ENCODE data around the gene GSG1L. TPM values are rescaled to one million over a fixed set of nuclear protein-coding genes. Genes with fewer than 3 reads are reported as not detected.

The GSG1L gene
- total RNA-seq, 5 donors from 2014 or later (not counting 1 experiment from before 2014, with no cell fraction given), result not detected

DNA sequence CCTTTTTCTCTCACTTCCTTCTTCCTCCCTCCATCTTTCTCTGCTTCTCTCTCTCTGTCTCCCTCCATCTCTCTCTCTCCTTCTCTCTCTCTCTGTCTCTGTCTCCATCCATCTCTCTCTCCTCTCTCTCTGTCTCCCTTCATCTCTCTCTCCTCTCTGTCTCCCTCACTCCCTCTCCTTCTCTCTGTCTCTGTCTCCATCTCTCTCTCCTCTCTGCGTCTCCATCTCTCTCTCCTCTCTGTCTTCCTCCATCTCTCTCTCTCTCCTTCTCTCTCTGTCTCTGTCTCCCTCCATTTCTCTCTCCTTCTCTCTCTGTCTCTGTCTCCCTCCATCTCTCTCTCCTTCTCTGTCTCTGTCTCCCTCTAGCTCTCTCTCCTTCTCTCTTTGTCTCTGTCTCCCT is 194.1 kb downstream of the GSG1L start:
- ATAC-seq (replicated peaks in 1 of 4) (no peak), DNase-seq (no peak)
- 86% methylated on average over 1 of the region's 1 CpG for WGBS (ENCODE audit: insufficient coverage)
- POLR2A ChIA-PET, result no interaction called here
- H3K27ac ChIP-seq (ENCODE audit: low read length), result no peak overlapping the region
- H3K9me3 ChIP-seq, result no peaks in the 10 kb centered on the region
- H3K4me3 ChIP-seq (ENCODE audit: control insufficient read depth in 1 of 2, extremely low read depth in 1 of 2, low read length in 1 of 2), result no peak overlapping the region
- no peak overlapping the region for H3K27ac Mint-ChIP-seq
- peaks cover 8 to 19% (median 14%) of the 10 kb centered on the region in 3 donors for H3K9me3 Mint-ChIP-seq
- H3K4me1 Mint-ChIP-seq, result peaks cover 3 to 7% (median 5%) of the 10 kb centered on the region in 3 donors
- peaks cover 3% of the 10 kb centered on the region for H3K36me3 Mint-ChIP-seq
- no peak overlapping the region for H3K4me3 Mint-ChIP-seq
- peaks cover 3 to 12% of the 10 kb centered on the region in 2 donors for H3K27me3 Mint-ChIP-seq
- H3K4me1 ChIP-seq (ENCODE audit: control insufficient read depth in 1 of 2, extremely low read depth in 1 of 2, insufficient read depth in 2 of 2, low read length in 2 of 2), result peaks cover 0 to 5% of the 10 kb centered on the region in 2 experiments
- H3K36me3 ChIP-seq (ENCODE audit: control insufficient read depth in 2 of 2, extremely low read depth in 1 of 2, insufficient read depth in 1 of 2, low read length in 1 of 2), result no peaks in the 10 kb centered on the region
- peaks cover 0 to 19% of the 10 kb centered on the region in 2 experiments for H3K27me3 ChIP-seq (replicated peaks in 1 of 2; ENCODE audit: control insufficient read depth in 2 of 2, extremely low read depth in 1 of 2, insufficient read depth in 2 of 2, low read length in 1 of 2)
- CTCF ChIA-PET, result no interaction called here

GRCh38 chr16:27868180-27868579 is 195.3 kb downstream of the GSG1L start:
- no peak overlapping the region for H3K4me3 Mint-ChIP-seq
- peaks cover 3 to 12% of the 10 kb centered on the region in 2 donors for H3K27me3 Mint-ChIP-seq
- ChIA-PET POLR2A (no interaction called here), CTCF (no interaction called here)
- H3K27ac Mint-ChIP-seq, result no peak overlapping the region
- peaks cover 9 to 20% (median 17%) of the 10 kb centered on the region in 3 donors for H3K9me3 Mint-ChIP-seq
- DNase-seq (no peak), ATAC-seq (replicated peaks in 1 of 4) (no peak)
- H3K4me1 ChIP-seq (ENCODE audit: control insufficient read depth in 1 of 2, extremely low read depth in 1 of 2, insufficient read depth in 2 of 2, low read length in 2 of 2), result peaks cover 0 to 5% of the 10 kb centered on the region in 2 experiments
- H3K4me3 ChIP-seq (ENCODE audit: control insufficient read depth in 1 of 2, extremely low read depth in 1 of 2, low read length in 1 of 2), result no peak overlapping the region
- WGBS (ENCODE audit: insufficient coverage), result 83% methylated on average over 4 of the region's 7 CpGs
- H3K36me3 ChIP-seq (ENCODE audit: control insufficient read depth in 2 of 2, extremely low read depth in 1 of 2, insufficient read depth in 1 of 2, low read length in 1 of 2), result no peaks in the 10 kb centered on the region
- no peaks in the 10 kb centered on the region for H3K36me3 Mint-ChIP-seq
- peaks cover 0 to 20% of the 10 kb centered on the region in 2 experiments for H3K27me3 ChIP-seq (replicated peaks in 1 of 2; ENCODE audit: control insufficient read depth in 2 of 2, extremely low read depth in 1 of 2, insufficient read depth in 2 of 2, low read length in 1 of 2)
- H3K4me1 Mint-ChIP-seq, result peaks cover 3 to 7% (median 5%) of the 10 kb centered on the region in 3 donors
- no peak overlapping the region for H3K27ac ChIP-seq (ENCODE audit: low read length)
- H3K9me3 ChIP-seq, result no peaks in the 10 kb centered on the region

- peaks cover 9 to 27% (median 20%) of the 10 kb centered on the region in 3 donors for H3K9me3 Mint-ChIP-seq
These were observed 196.1 kb downstream of the GSG1L start for GRCh38 chr16:27867122-27868110.

DNA sequence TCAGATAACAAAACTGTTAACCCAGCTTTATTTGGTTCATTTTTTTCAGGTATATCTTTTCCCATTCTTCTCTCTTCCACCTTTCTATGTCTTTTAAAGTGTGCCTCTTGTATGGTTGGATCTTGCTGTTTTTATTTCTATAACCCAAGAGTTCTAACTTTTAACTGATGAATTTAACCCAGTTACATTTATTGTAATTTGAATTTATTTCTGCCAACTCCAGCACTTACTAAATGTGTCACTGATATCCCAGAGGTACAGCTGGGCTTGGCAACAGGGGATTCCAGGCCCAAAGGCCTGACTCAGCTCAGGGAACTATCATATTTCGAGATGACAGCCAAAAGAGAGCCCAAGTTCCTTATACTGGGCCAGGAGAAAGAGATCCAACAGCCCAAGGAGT is 200.1 kb downstream of the GSG1L start:
- H3K9me3 ChIP-seq, result no peaks in the 10 kb centered on the region

More at GRCh38 chr16:27867122-27868110, 196.1 kb downstream of the GSG1L start:
- no peak overlapping the region for H3K27ac ChIP-seq (ENCODE audit: low read length)
- DNase-seq (peak in 32 of 35 experiments; percentile 3 to 64 (median 25)), ATAC-seq (replicated peaks in 1 of 4) (peak in 3 of 4 experiments; percentile 53 to 55 (median 54))
- no peaks in the 10 kb centered on the region for H3K36me3 ChIP-seq (ENCODE audit: control insufficient read depth in 2 of 2, extremely low read depth in 1 of 2, insufficient read depth in 1 of 2, low read length in 1 of 2)
- H3K27me3 ChIP-seq (replicated peaks in 1 of 2; ENCODE audit: control insufficient read depth in 2 of 2, extremely low read depth in 1 of 2, insufficient read depth in 2 of 2, low read length in 1 of 2), result peaks cover 0 to 22% of the 10 kb centered on the region in 2 experiments
- Mint-ChIP-seq H3K27ac (no peak overlapping the region), H3K4me1 (peaks cover 3 to 7% (median 5%) of the 10 kb centered on the region in 3 donors), H3K27me3 (peaks cover 3 to 9% of the 10 kb centered on the region in 2 donors), H3K36me3 (no peaks in the 10 kb centered on the region), H3K4me3 (no peak overlapping the region)
- H3K4me1 ChIP-seq (ENCODE audit: control insufficient read depth in 1 of 2, extremely low read depth in 1 of 2, insufficient read depth in 2 of 2, low read length in 2 of 2), result peaks cover 0 to 5% of the 10 kb centered on the region in 2 experiments
- CTCF ChIA-PET, result interaction anchor here in 1 of 2 donors (0.6 kb wide), 1 partner anchor 1195 kb away, joined by 3 read pairs; no protein-coding TSS in a partner anchor
- H3K4me3 ChIP-seq (ENCODE audit: control insufficient read depth in 1 of 2, extremely low read depth in 1 of 2, low read length in 1 of 2), result no peak overlapping the region
- no peaks in the 10 kb centered on the region for H3K9me3 ChIP-seq
- POLR2A ChIA-PET, result no interaction called here
- WGBS (ENCODE audit: insufficient coverage), result 43% methylated on average over 18 of the region's 19 CpGs

DNA sequence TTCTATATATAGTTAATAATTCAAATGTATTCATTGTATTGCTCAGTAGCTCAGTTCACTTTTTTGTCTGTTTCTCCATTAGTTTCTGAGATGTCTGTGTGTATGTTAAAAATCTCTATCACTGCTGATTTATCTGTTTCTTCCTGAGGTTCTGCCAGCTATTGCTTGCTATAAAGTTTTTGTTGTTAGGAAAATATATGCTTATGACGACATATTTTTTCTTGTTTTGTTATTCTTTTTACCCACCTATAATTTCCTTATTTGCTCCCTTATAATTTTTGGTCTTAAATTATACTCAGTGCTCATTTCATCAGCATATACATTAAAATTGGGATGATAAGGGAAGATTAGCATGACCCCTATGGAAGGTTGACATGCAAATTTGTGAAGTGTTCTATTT is 200.6 kb downstream of the GSG1L start:
- Mint-ChIP-seq H3K27me3 (peaks cover 3 to 8% of the 10 kb centered on the region in 2 donors), H3K4me3 (no peak overlapping the region), H3K36me3 (no peaks in the 10 kb centered on the region), H3K9me3 (peaks cover 9 to 25% (median 20%) of the 10 kb centered on the region in 3 donors), H3K27ac (no peak overlapping the region), H3K4me1 (peaks cover 2 to 5% (median 3%) of the 10 kb centered on the region in 3 donors)
- H3K27me3 ChIP-seq (replicated peaks in 1 of 2; ENCODE audit: control insufficient read depth in 2 of 2, extremely low read depth in 1 of 2, insufficient read depth in 2 of 2, low read length in 1 of 2), result peaks cover 0 to 11% of the 10 kb centered on the region in 2 experiments
- H3K9me3 ChIP-seq, result no peaks in the 10 kb centered on the region
- peaks cover 0 to 5% of the 10 kb centered on the region in 2 experiments for H3K4me1 ChIP-seq (ENCODE audit: control insufficient read depth in 1 of 2, extremely low read depth in 1 of 2, insufficient read depth in 2 of 2, low read length in 2 of 2)
- no peaks in the 10 kb centered on the region for H3K36me3 ChIP-seq (ENCODE audit: control insufficient read depth in 2 of 2, extremely low read depth in 1 of 2, insufficient read depth in 1 of 2, low read length in 1 of 2)
- ATAC-seq (replicated peaks in 1 of 4) (no peak), DNase-seq (no peak)
- no peak overlapping the region for H3K4me3 ChIP-seq (ENCODE audit: control insufficient read depth in 1 of 2, extremely low read depth in 1 of 2, low read length in 1 of 2)
- CTCF ChIA-PET, result no interaction called here
- POLR2A ChIA-PET, result no interaction called here
- H3K27ac ChIP-seq (ENCODE audit: low read length), result no peak overlapping the region
- no CpG with 5 or more reads among the region's 1 CpG for WGBS (ENCODE audit: insufficient coverage)

More for the DNA sequence above, 200.1 kb downstream of the GSG1L start:
- ChIA-PET CTCF (no interaction called here), POLR2A (no interaction called here)
- Mint-ChIP-seq H3K27ac (no peak overlapping the region), H3K27me3 (peaks cover 3 to 4% of the 10 kb centered on the region in 2 donors), H3K36me3 (no peaks in the 10 kb centered on the region), H3K9me3 (peaks cover 9 to 27% (median 20%) of the 10 kb centered on the region in 3 donors), H3K4me1 (peaks cover 3 to 7% (median 5%) of the 10 kb centered on the region in 3 donors), H3K4me3 (no peak overlapping the region)
- Histone ChIP-seq H3K27ac (ENCODE audit: low read length) (no peak overlapping the region), H3K4me1 (ENCODE audit: control insufficient read depth in 1 of 2, extremely low read depth in 1 of 2, insufficient read depth in 2 of 2, low read length in 2 of 2) (peaks cover 0 to 5% of the 10 kb centered on the region in 2 experiments), H3K27me3 (replicated peaks in 1 of 2; ENCODE audit: control insufficient read depth in 2 of 2, extremely low read depth in 1 of 2, insufficient read depth in 2 of 2, low read length in 1 of 2) (peaks cover 0 to 12% of the 10 kb centered on the region in 2 experiments), H3K4me3 (ENCODE audit: control insufficient read depth in 1 of 2, extremely low read depth in 1 of 2, low read length in 1 of 2) (no peak overlapping the region), H3K36me3 (ENCODE audit: control insufficient read depth in 2 of 2, extremely low read depth in 1 of 2, insufficient read depth in 1 of 2, low read length in 1 of 2) (no peaks in the 10 kb centered on the region)
- DNase-seq, result no peak
- no peak for ATAC-seq (replicated peaks in 1 of 4)
- 56% methylated on average over 1 of the region's 1 CpG for WGBS (ENCODE audit: insufficient coverage)

DNA sequence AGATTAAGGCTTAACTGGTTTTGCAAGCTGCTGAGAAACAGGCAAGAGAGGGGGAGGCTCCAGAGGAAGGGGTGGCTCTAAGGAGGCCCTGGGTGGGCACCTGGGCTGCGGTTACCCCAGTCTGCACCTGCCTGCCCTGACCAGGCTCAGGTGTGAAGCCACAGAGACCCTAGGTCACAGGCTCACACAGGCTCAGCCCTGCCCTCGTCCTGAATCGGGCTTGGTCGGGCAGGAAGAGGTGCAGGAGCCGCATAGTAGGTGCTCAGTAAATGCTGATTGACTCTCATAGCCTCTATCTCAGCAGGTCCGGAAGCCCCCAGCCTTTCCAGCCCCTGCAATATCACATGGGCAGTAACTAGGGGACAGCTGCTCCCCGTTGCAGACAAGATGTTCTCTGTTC is 203.4 kb downstream of the GSG1L start:
- Mint-ChIP-seq H3K27ac (no peak overlapping the region), H3K36me3 (no peaks in the 10 kb centered on the region), H3K27me3 (peaks cover 5 to 14% of the 10 kb centered on the region in 2 donors), H3K4me1 (no peaks in the 10 kb centered on the region), H3K4me3 (no peak overlapping the region), H3K9me3 (peaks cover 4 to 19% (median 14%) of the 10 kb centered on the region in 3 donors)
- ChIA-PET POLR2A (no interaction called here), CTCF (no interaction called here)
- Histone ChIP-seq H3K27ac (ENCODE audit: low read length) (no peak overlapping the region), H3K9me3 (no peaks in the 10 kb centered on the region), H3K36me3 (ENCODE audit: control insufficient read depth in 2 of 2, extremely low read depth in 1 of 2, insufficient read depth in 1 of 2, low read length in 1 of 2) (no peaks in the 10 kb centered on the region), H3K4me3 (ENCODE audit: control insufficient read depth in 1 of 2, extremely low read depth in 1 of 2, low read length in 1 of 2) (no peak overlapping the region), H3K4me1 (ENCODE audit: control insufficient read depth in 1 of 2, extremely low read depth in 1 of 2, insufficient read depth in 2 of 2, low read length in 2 of 2) (no peaks in the 10 kb centered on the region), H3K27me3 (replicated peaks in 1 of 2; ENCODE audit: control insufficient read depth in 2 of 2, extremely low read depth in 1 of 2, insufficient read depth in 2 of 2, low read length in 1 of 2) (peaks cover 0 to 17% of the 10 kb centered on the region in 2 experiments)
- no peak for ATAC-seq (replicated peaks in 1 of 4)
- 67% methylated on average over 6 of the region's 7 CpGs for WGBS (ENCODE audit: insufficient coverage)
- DNase-seq, result no peak
